ENCODE measurements around the gene RASGEF1B.

- no peak for TF ChIP-seq POLR2AphosphoS5 (IDR thresholded peaks at IDR 0.05)
- TF ChIP-seq, protein P1, sequence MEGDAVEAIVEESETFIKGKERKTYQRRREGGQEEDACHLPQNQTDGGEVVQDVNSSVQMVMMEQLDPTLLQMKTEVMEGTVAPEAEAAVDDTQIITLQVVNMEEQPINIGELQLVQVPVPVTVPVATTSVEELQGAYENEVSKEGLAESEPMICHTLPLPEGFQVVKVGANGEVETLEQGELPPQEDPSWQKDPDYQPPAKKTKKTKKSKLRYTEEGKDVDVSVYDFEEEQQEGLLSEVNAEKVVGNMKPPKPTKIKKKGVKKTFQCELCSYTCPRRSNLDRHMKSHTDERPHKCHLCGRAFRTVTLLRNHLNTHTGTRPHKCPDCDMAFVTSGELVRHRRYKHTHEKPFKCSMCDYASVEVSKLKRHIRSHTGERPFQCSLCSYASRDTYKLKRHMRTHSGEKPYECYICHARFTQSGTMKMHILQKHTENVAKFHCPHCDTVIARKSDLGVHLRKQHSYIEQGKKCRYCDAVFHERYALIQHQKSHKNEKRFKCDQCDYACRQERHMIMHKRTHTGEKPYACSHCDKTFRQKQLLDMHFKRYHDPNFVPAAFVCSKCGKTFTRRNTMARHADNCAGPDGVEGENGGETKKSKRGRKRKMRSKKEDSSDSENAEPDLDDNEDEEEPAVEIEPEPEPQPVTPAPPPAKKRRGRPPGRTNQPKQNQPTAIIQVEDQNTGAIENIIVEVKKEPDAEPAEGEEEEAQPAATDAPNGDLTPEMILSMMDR (IDR thresholded peaks at IDR 0.05) = no peak
Observed at GRCh38 chr4:81376720-81377119, 95.0 kb downstream of the RASGEF1B start.

All from esophagus muscularis mucosa (tissue), 3 donors.